Myocyte (in vitro differentiated cells): Measurements from ENCODE around the gene PTCH2. TPM values are rescaled to one million over a fixed set of nuclear protein-coding genes. Genes with fewer than 3 reads are reported as not detected.
A peak's percentile ranks its signal among the peaks of the same experiment; 100 is the strongest.
"Not testable (repeated sequence)": the region's sequence is repeated elsewhere in the genome, so short reads cannot be mapped to it uniquely, and the experiment has no call there.

Experiments
- DNase-seq: peaks from one replicate; pipeline ENCODE4 v3.0.0-alpha.2; 2012; ENCODE audit warnings: low read depth
- total RNA-seq: library from RNA; depleted of rRNA; stranded (reverse); fragments of >200 nt; gene quantifications from 2 replicates; pipeline ENCODE4 v1.2.3, GENCODE V29; 2014

The PTCH2 gene
- total RNA-seq, 1 donor from 2014 or later: 0.51 TPM

GRCh38 chr1:44819608-44820327 is 23.3 kb downstream of the PTCH2 start:
- DNase-seq: peak; percentile 86

- DNase-seq: peak; percentile 59
Measured at GRCh38 chr1:44819196-44819607, 23.9 kb downstream of the PTCH2 start.

- DNase-seq: no peak
Measured at GRCh38 chr1:44817771-44818495, 25.1 kb downstream of the PTCH2 start.

- no peak for DNase-seq
Measured at GRCh38 chr1:44817307-44817706, 25.7 kb downstream of the PTCH2 start.

- DNase-seq: not testable (repeated sequence)
Measured at GRCh38 chr1:44815926-44816325, 27.1 kb downstream of the PTCH2 start.

GRCh38 chr1:44812822-44813543 is 30.1 kb downstream of the PTCH2 start:
- no peak for DNase-seq

GRCh38 chr1:44811234-44811633 is 31.8 kb downstream of the PTCH2 start:
- DNase-seq: no peak

- not testable (repeated sequence) for DNase-seq
Measured at GRCh38 chr1:44810762-44811105, 32.3 kb downstream of the PTCH2 start.

- no peak for DNase-seq
Measured at GRCh38 chr1:44810101-44810761, 32.8 kb downstream of the PTCH2 start.

- peak; percentile 68 for DNase-seq
Measured at GRCh38 chr1:44808938-44809917, 33.8 kb downstream of the PTCH2 start.

GRCh38 chr1:44808063-44808937 is 34.8 kb downstream of the PTCH2 start, which contains the start of gene BTBD19:
TSS of gene BTBD19 (plus strand) at chr1:44808523. CDS start at chr1:44808821, 298 bp downstream.
- peak; percentile 88 for DNase-seq

GRCh38 chr1:44807364-44808062 is 35.5 kb downstream of the PTCH2 start:
- DNase-seq: peak; percentile 100

GRCh38 chr1:44806704-44807363 is 36.2 kb downstream of the PTCH2 start, which contains the start of gene DYNLT4:
TSS of gene DYNLT4 (minus strand) at chr1:44807351. CDS start at chr1:44806668, 683 bp downstream.
- no peak for DNase-seq

- DNase-seq: no peak
Measured at GRCh38 chr1:44806025-44806703, 36.9 kb downstream of the PTCH2 start.

GRCh38 chr1:44805311-44806024 is 37.6 kb downstream of the PTCH2 start:
- DNase-seq: no peak

- DNase-seq: peak; percentile 84
Measured at GRCh38 chr1:44803312-44804095, 39.5 kb downstream of the PTCH2 start.
